Panc1 (cell line): ENCODE results near the gene PPP1R12A. TPM values are rescaled to one million over a fixed set of nuclear protein-coding genes. Genes with fewer than 3 reads are reported as not detected.

ENCODE experiments used
- ATAC-seq: fragments of 200-7000 bp; cut with Tn5 transposase; 2 replicates; pipeline ENCODE4 v1.9.1; 2020; ENCODE audit warnings: mild to moderate bottlenecking, moderate library complexity
- BruUV-seq: library from RNA; stranded (reverse); fragments of 400-500 nt; replicated peaks from 2 replicates; lab custom pipeline; 2021; lab: Mats Ljungman, UMichigan
- CTCF ChIA-PET: fragments of 300-600 bp; sonication (Branson Sonifier 250); formaldehyde crosslinking; loops from one replicate; lab custom pipeline; 2022; ENCODE audit warnings: antibody characterized with exemption; lab: Charles Lee
- POLR2A ChIA-PET: fragments of 300-600 bp; sonication (Branson Sonifier 250); formaldehyde crosslinking; loops from one replicate; lab custom pipeline; 2022; ENCODE audit warnings: antibody characterized with exemption; lab: Charles Lee
- DNase-seq: peaks from one replicate; pipeline ENCODE4 v3.0.0-alpha.2; 2010; ENCODE audit warnings: low read depth, low spot score
- H3K27ac ChIP-seq: 2 replicates; pipeline ENCODE4 v1.5.1; 2011; ENCODE audit warnings: mild to moderate bottlenecking, low read length, inconsistent platforms
- H3K27me3 ChIP-seq: fragments of 200-500 bp; sonication (Bioruptor generic); 2 replicates; pipeline ENCODE4 v1.6.0; 2014; ENCODE audit warnings: low read length, inconsistent platforms; ENCODE audit not compliant: control insufficient read depth, insufficient read depth
- H3K36me3 ChIP-seq: fragments of 200-500 bp; sonication (Bioruptor generic); 2 replicates; pipeline ENCODE4 v1.5.1; 2014; ENCODE audit warnings: inconsistent platforms, mild to moderate bottlenecking, low read length, moderate library complexity; ENCODE audit not compliant: control insufficient read depth, insufficient read depth
- H3K4me1 ChIP-seq: 2 replicates; pipeline ENCODE4 v1.5.1; 2011; ENCODE audit warnings: inconsistent platforms, mild to moderate bottlenecking, low read length, moderate library complexity; ENCODE audit not compliant: control insufficient read depth, insufficient read depth
- H3K4me3 ChIP-seq, 2 experiments: 2 replicates each; pipeline ENCODE4 v1.5.1; 2011 to 2012; ENCODE audit warnings: low read depth in 2 of 2, low read length in 2 of 2, mild to moderate bottlenecking in 2 of 2, inconsistent platforms in 1 of 2, moderate library complexity in 1 of 2
- H3K9me3 ChIP-seq: fragments of 200-500 bp; sonication (Bioruptor generic); 2 replicates; pipeline ENCODE4 v1.5.1; 2014; ENCODE audit warnings: low read depth, mild to moderate bottlenecking, inconsistent platforms, low read length, moderate library complexity; ENCODE audit not compliant: control insufficient read depth, insufficient read depth
- CTCF ChIP-seq: fragments of 450-650 bp; IDR thresholded peaks from 2 replicates; pipeline ENCODE4 v1.5.1; 2017; ENCODE audit warnings: mild to moderate bottlenecking
- POLR2AphosphoS5 ChIP-seq: IDR thresholded peaks from 2 replicates; pipeline ENCODE4 v1.6.1; 2012; ENCODE audit warnings: mild to moderate bottlenecking, low read depth, low read length, moderate library complexity
- REST ChIP-seq, 2 experiments: IDR thresholded peaks; 2 replicates each; pipeline ENCODE4 v1.6.1; 2011 to 2012; ENCODE audit warnings: low read depth in 2 of 2, control low read depth in 1 of 2, low read length in 1 of 2, mild to moderate bottlenecking in 1 of 2, moderate library complexity in 1 of 2; ENCODE audit not compliant: insufficient read depth in 1 of 2
- SIN3A ChIP-seq: IDR thresholded peaks from 2 replicates; pipeline ENCODE4 v1.6.1; 2012; ENCODE audit warnings: low read depth, mild to moderate bottlenecking, low read length, moderate library complexity, borderline replicate concordance; ENCODE audit not compliant: insufficient read depth
- TCF7L2 ChIP-seq: IDR thresholded peaks from 2 replicates; pipeline ENCODE4 v1.6.1; 2011; ENCODE audit warnings: mild to moderate bottlenecking, low read depth, low read length, inconsistent platforms
- in situ Hi-C: cut with HindIII; loops from 2 replicates; pipeline ENCODE4 v1.10.0; 2016; ENCODE audit warnings: low sequenced_read_pairs, low pct_unique_long_range_greater_than_20kb
- intact Hi-C: fragments of 100-400 bp; cut with micrococcal nuclease; formaldehyde crosslinking; loops from one replicate; pipeline ENCODE4 v1.10.0; 2022; ENCODE audit not compliant: unreplicated experiment
- total RNA-seq: library from RNA; stranded (reverse); gene quantifications from one replicate; pipeline ENCODE4 v1.2.1, GENCODE V29; 2021; ENCODE audit not compliant: unreplicated experiment

Gene PPP1R12A
- total RNA-seq, 1 experiment from 2014 or later = 61.6 TPM

GRCh38 chr12:79773896-79774295 is 161.0 kb downstream of the PPP1R12A start:
- no TSS peak for BruUV-seq
- TF ChIP-seq REST (IDR thresholded peaks at IDR 0.05; ENCODE audit: insufficient read depth in 1 of 2, low read depth in 2 of 2, low read length in 1 of 2) = no peak
- TF ChIP-seq CTCF = no peak
- TF ChIP-seq TCF7L2 = no peak
- TF ChIP-seq SIN3A = no peak
- TF ChIP-seq POLR2AphosphoS5 = no peak
- in situ Hi-C loops = no loop called here
- no peaks in the 10 kb centered on the region for H3K9me3 ChIP-seq
- no peaks in the 10 kb centered on the region for H3K4me1 ChIP-seq
- intact Hi-C loops = no loop called here
- H3K27me3 ChIP-seq = no peaks in the 10 kb centered on the region
- DNase-seq (no peak), ATAC-seq (no peak)
- peaks cover 9% of the 10 kb centered on the region for H3K36me3 ChIP-seq
- H3K4me3 ChIP-seq = no peak overlapping the region
- no peak overlapping the region for H3K27ac ChIP-seq
- ChIA-PET POLR2A (no interaction called here), CTCF (no interaction called here)

- intact Hi-C loops = no loop called here
- no peak for DNase-seq
- Histone ChIP-seq H3K4me1 (no peaks in the 10 kb centered on the region), H3K4me3 (no peak overlapping the region), H3K36me3 (peaks cover 2% of the 10 kb centered on the region; the same call in 1 of the 2 replicates), H3K9me3 (no peaks in the 10 kb centered on the region), H3K27ac (no peak overlapping the region), H3K27me3 (no peaks in the 10 kb centered on the region)
- CTCF ChIA-PET = no interaction called here
- POLR2A ChIA-PET = no interaction called here
- in situ Hi-C loops = no loop called here
- TF ChIP-seq CTCF (no peak), POLR2AphosphoS5 (peak; percentile 25; the same call in 1 of the 2 replicates)
- ATAC-seq = no peak
- BruUV-seq = no TSS peak
Measured at GRCh38 chr12:79769860-79770485, 164.9 kb downstream of the PPP1R12A start.
